Measurements from ENCODE around the gene CCDC186. TPM values are rescaled to one million over a fixed set of nuclear protein-coding genes. Genes with fewer than 3 reads are reported as not detected.

CCDC186 gene
- total and polyA plus RNA-seq, 2 of the 8 experiments (the other 6 are each of a cell fraction or from before 2014, with no cell fraction given): 3.0 to 30.3 TPM

DNA sequence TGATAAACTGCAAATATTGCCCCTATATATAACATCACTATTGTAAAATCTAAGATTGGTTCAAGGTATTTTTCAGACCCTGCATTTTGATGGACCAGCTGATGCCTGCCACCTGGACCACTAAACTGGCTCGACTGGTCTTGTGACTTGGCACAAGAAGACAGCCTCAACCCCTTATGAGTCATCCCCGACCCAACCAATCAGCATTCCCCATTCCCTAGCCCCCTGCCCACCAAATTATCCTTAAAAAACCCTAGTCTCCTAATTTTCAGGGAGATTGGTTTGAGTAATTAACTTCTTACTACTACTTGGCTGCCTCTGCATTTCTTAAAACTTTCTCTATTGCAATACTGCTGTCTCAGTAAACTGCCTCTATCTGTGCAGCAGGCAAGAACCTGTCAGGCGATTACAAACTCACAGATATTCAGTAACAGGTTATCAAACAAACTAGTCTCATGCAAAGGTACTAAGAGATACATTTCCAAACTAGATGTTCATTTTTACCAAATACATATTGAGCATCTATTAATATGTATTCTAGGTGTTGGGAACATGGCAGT is 5.5 kb downstream of the CCDC186 start:
- POLR2A ChIA-PET (ENCODE audit: partially characterized antibody): no interaction called here
- no peak overlapping the region for H4K8ac ChIP-seq (ENCODE audit: extremely low read depth, insufficient read depth, low read length)
- peaks cover 0 to 10% (median 3%) of the 10 kb centered on the region in 4 experiments; a peak in 5 of 7 replicates for H3K4me1 ChIP-seq (replicated peaks in 1 of 4; ENCODE audit: control insufficient read depth in 3 of 4, insufficient read depth in 4 of 4, low read length in 3 of 4)
- peaks cover 0 to 12% (median 3%) of the 10 kb centered on the region in 4 experiments; a peak in 2 of 8 replicates for H3K36me3 ChIP-seq (ENCODE audit: control insufficient read depth in 2 of 4, insufficient read depth in 4 of 4, low read length in 3 of 4)
- no peak overlapping the region for H3K18ac ChIP-seq (ENCODE audit: extremely low read depth, low read length)
- peaks cover 5 to 11% of the 10 kb centered on the region in 2 experiments for H3K9me3 ChIP-seq (ENCODE audit: insufficient read depth in 2 of 2, low read depth in 1 of 2, low read length in 1 of 2)
- no peak for FAIRE-seq
- no peak overlapping the region for H2BK5ac ChIP-seq (ENCODE audit: low read depth, low read length)
- H3K4ac ChIP-seq (replicated peaks; ENCODE audit: insufficient read length, low read depth, low read length): no peak overlapping the region
- WGBS, 2 experiments (ENCODE audit: extremely low coverage in 1 of 2, insufficient coverage in 1 of 2, insufficient read length in 1 of 2, insufficient replicate concordance in 2 of 2, low coverage in 1 of 2, low lambda C conversion rate in 2 of 2, missing lambda C conversion rate in 1 of 2): 87% methylated on average over 3 of the region's 3 CpGs; no CpG with 5 or more reads in 1 of the 2 experiments
- no peaks in the 10 kb centered on the region for H4K20me1 ChIP-seq (replicated peaks in 1 of 2; ENCODE audit: control insufficient read depth in 1 of 2, insufficient read depth in 2 of 2, low read length in 2 of 2)
- no peak overlapping the region for H3K4me3 ChIP-seq (ENCODE audit: extremely low read depth in 1 of 4, insufficient read depth in 2 of 4, low read depth in 3 of 4, low read length in 4 of 4)
- H3K56ac ChIP-seq (replicated peaks; ENCODE audit: insufficient read length, low read depth, low read length): no peak overlapping the region
- H2AK5ac ChIP-seq (ENCODE audit: low read depth, low read length): no peak overlapping the region
- no peak overlapping the region for H4K5ac ChIP-seq (ENCODE audit: insufficient read length, low read depth, low read length)
- H2BK15ac ChIP-seq (ENCODE audit: low read length): no peak overlapping the region
- no peak overlapping the region for H3K14ac ChIP-seq (ENCODE audit: insufficient read length)
- H2BK20ac ChIP-seq (ENCODE audit: low read length): no peak overlapping the region
- no peak overlapping the region for H2BK120ac ChIP-seq (replicated peaks; ENCODE audit: low read depth, low read length)
- no peak overlapping the region for H3K4me2 ChIP-seq (ENCODE audit: insufficient read depth in 1 of 2, low read depth in 2 of 2, low read length in 2 of 2)
- no peak overlapping the region for H4K91ac ChIP-seq (replicated peaks; ENCODE audit: insufficient read length, low read length)
- H3K79me2 ChIP-seq (ENCODE audit: control insufficient read depth in 1 of 2, insufficient read depth in 2 of 2, low read length in 2 of 2): peaks cover 14 to 97% of the 10 kb centered on the region in 2 experiments
- CTCF ChIA-PET (ENCODE audit: partially characterized antibody): interaction anchor here (1.3 kb wide), 1 partner anchor 971 kb away, joined by 4 read pairs; no protein-coding TSS in a partner anchor
- H3K23ac ChIP-seq (ENCODE audit: insufficient read length): no peak overlapping the region
- H3K79me1 ChIP-seq (ENCODE audit: low read depth, low read length): no peaks in the 10 kb centered on the region; the same call in none of the 2 replicates
- no peak overlapping the region for H2AFZ ChIP-seq (ENCODE audit: low read length)
- no peaks in the 10 kb centered on the region for H3K27me3 ChIP-seq (replicated peaks in 1 of 4; ENCODE audit: control insufficient read depth in 3 of 4, extremely low read depth in 1 of 4, insufficient read depth in 3 of 4, low read length in 3 of 4)
- no peak for DNase-seq (ENCODE audit: low read depth in 1 of 2, low spot score in 2 of 2)
- no peak for TF ChIP-seq KDM4A (IDR thresholded peaks at IDR 0.05; ENCODE audit: low read depth, low read length, severe bottlenecking)
- TF ChIP-seq SIRT6 (IDR thresholded peaks at IDR 0.05; ENCODE audit: low read length): no peak
- TF ChIP-seq KDM1A (IDR thresholded peaks at IDR 0.05; ENCODE audit: borderline replicate concordance, low read length): no peak
- no peak for TF ChIP-seq GABPA (IDR thresholded peaks at IDR 0.05; ENCODE audit: borderline replicate concordance, insufficient read depth, low read length)
- TF ChIP-seq JUND (IDR thresholded peaks at IDR 0.05; ENCODE audit: low read length): peak; percentile 78; the same call in 1 of the 2 replicates
- TF ChIP-seq, protein P1, sequence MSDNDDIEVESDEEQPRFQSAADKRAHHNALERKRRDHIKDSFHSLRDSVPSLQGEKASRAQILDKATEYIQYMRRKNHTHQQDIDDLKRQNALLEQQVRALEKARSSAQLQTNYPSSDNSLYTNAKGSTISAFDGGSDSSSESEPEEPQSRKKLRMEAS (IDR thresholded peaks at IDR 0.05): no peak
- no peak for TF ChIP-seq SAP30 (IDR thresholded peaks at IDR 0.05; ENCODE audit: insufficient read depth, insufficient replicate concordance, low read length)
- H3K23me2 ChIP-seq (ENCODE audit: low read depth, low read length): peaks cover 6% of the 10 kb centered on the region
- no peak overlapping the region for H3K9ac ChIP-seq (replicated peaks in 1 of 4; ENCODE audit: extremely low read depth in 1 of 4, low read depth in 3 of 4, low read length in 3 of 4)
- no peak overlapping the region for H3K27ac ChIP-seq (ENCODE audit: low read depth, low read length)
- no peak overlapping the region for H2BK12ac ChIP-seq (ENCODE audit: low read depth, low read length)
